Adrenal gland (tissue), 12 donors: ENCODE results near the gene RANBP9. TPM values are rescaled to one million over a fixed set of nuclear protein-coding genes. Genes with fewer than 3 reads are reported as not detected.
A peak's percentile ranks its signal among the peaks of the same experiment; 100 is the strongest.

Experiments
- DNase-seq, 7 donors: peaks; one replicate each; pipeline ENCODE4 v3.0.0-alpha.2; 2019 to 2020
- H3K27ac ChIP-seq, 5 donors: fragments of 200-600 bp; sonication (generic) in 4 of 5; 1 replicate in 3 of 5; 2 replicates in 2 of 5; pipeline versions ENCODE4 v1.5.1 to v1.8.0; 2016 to 2020; ENCODE audit warnings: mild to moderate bottlenecking in 1 of 5
- H3K27me3 ChIP-seq: fragments of 200-600 bp; 2 replicates; pipeline ENCODE4 v1.8.0; 2021
- H3K36me3 ChIP-seq, 2 donors: fragments of 200-600 bp; replicated peaks in 1 of 2; 1 replicate in 1 of 2; 2 replicates in 1 of 2; pipeline versions ENCODE4 v1.5.1 to v1.8.0; 2018 to 2022
- H3K4me1 ChIP-seq, 2 donors: fragments of 200-600 bp; replicated peaks in 1 of 2; 1 replicate in 1 of 2; 2 replicates in 1 of 2; pipeline versions ENCODE4 v1.5.1 to v1.8.0; 2018 to 2021
- H3K4me3 ChIP-seq, 4 donors: fragments of 200-600 bp; sonication (generic) in 3 of 4; one replicate each; pipeline ENCODE4 v1.5.1; 2016 to 2018
- H3K9me3 ChIP-seq, 3 donors: fragments of 200-600 bp; sonication (generic) in 1 of 3; replicated peaks in 1 of 3; 1 replicate in 2 of 3; 2 replicates in 1 of 3; pipeline versions ENCODE4 v1.5.1 to v1.8.0; 2016 to 2021
- POLR2A ChIP-seq, 2 donors: fragments of 450-650 bp; IDR thresholded peaks; one replicate each; pipeline ENCODE4 v1.6.1; 2017; ENCODE audit warnings: antibody characterized with exemption in 2 of 2, mild to moderate bottlenecking in 2 of 2, moderate library complexity in 1 of 2
- WGBS, 4 donors: extraction: QIAGEN DNeasy Blood & Tissue Kit in 2 of 4; methylation state at CpG; one replicate each; pipeline versions ENCODE4 v1.1.5 to v1.1.7; 2013 to 2017; 5-methylcytosine and 5-hydroxymethylcytosine counted together
- intact Hi-C, 2 donors: fragments of 100-400 bp; cut with DNase I; formaldehyde crosslinking; loops; one replicate each; pipeline versions ENCODE4 v1.14.1 to v1.15.0; 2022 to 2023
- polyA plus RNA-seq, 3 donors: library from polyadenylated mRNA; stranded (reverse); fragments of 200-250 nt in 2 of 3; fragments of 350-450 nt in 1 of 3; fragmentation: Illumina TruSeq in 1 of 3; extraction: RNeasy Lipid Tissue Mini Kit (QIAGEN cat#74804) in 1 of 3; gene quantifications; one replicate each; pipeline ENCODE4 v1.2.3, GENCODE V29; 2013 to 2014
- total RNA-seq, 9 donors: library from RNA; depleted of rRNA in 4 of 9; stranded (reverse); fragments of >200 nt in 4 of 9; fragments of 120-200 nt in 1 of 9; fragmentation: NEBNext Ultra II Directional in 1 of 9; extraction: Animal tissue kit (Norgen Biotek cat#: 25700) in 1 of 9; gene quantifications; one replicate each; pipeline versions ENCODE4 v1.1.0 to v1.2.4, GENCODE V29; 2013 to 2023
- TF ChIP-seq, protein P1 (sequence below), 6 experiments: fragments of 450-650 bp in 4 of 6; fragments of 200-600 bp in 2 of 6; sonication (generic) in 1 of 6; IDR thresholded peaks; 1 replicate in 5 of 6; 2 replicates in 1 of 6; pipeline versions ENCODE4 v1.5.1 to v1.8.0; 2016 to 2021; ENCODE audit warnings: antibody characterized with exemption in 6 of 6, mild to moderate bottlenecking in 2 of 6, moderate library complexity in 1 of 6
- donor health status: healthy with polysubstance abuse.
- donor health status: Bipolar disorder and iron deficiency.
- donor health status: DM: yes; HTN: yes; CAD: no.
- donor health status: DM: no; HTN: no; CAD: no.
- donor health status: DM: no; HTN: no; CAD: no.
- donor health status: DM: yes; HTN: yes; CAD: no.

The RANBP9 gene
- total and polyA plus RNA-seq, 12 donors: 20.1 to 63.1 (median 37.9) TPM

GRCh38 chr6:13589801-13590200, 121.8 kb downstream of the RANBP9 start:
- intact Hi-C loops: no loop called here
- TF ChIP-seq, protein P1, sequence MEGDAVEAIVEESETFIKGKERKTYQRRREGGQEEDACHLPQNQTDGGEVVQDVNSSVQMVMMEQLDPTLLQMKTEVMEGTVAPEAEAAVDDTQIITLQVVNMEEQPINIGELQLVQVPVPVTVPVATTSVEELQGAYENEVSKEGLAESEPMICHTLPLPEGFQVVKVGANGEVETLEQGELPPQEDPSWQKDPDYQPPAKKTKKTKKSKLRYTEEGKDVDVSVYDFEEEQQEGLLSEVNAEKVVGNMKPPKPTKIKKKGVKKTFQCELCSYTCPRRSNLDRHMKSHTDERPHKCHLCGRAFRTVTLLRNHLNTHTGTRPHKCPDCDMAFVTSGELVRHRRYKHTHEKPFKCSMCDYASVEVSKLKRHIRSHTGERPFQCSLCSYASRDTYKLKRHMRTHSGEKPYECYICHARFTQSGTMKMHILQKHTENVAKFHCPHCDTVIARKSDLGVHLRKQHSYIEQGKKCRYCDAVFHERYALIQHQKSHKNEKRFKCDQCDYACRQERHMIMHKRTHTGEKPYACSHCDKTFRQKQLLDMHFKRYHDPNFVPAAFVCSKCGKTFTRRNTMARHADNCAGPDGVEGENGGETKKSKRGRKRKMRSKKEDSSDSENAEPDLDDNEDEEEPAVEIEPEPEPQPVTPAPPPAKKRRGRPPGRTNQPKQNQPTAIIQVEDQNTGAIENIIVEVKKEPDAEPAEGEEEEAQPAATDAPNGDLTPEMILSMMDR (IDR thresholded peaks at IDR 0.05): no peak
- no peak for TF ChIP-seq POLR2A (IDR thresholded peaks at IDR 0.05)
- Histone ChIP-seq H3K9me3 (no peaks in the 10 kb centered on the region), H3K36me3 (peaks cover 0 to 22% of the 10 kb centered on the region in 2 donors), H3K27me3 (no peaks in the 10 kb centered on the region), H3K4me1 (no peaks in the 10 kb centered on the region), H3K27ac (no peak overlapping the region), H3K4me3 (no peak overlapping the region)
- WGBS, 4 donors: 90 to 94% (median 92%) methylated on average over 9 of the region's 9 CpGs
- DNase-seq: no peak

- WGBS, 4 donors: 90 to 99% (median 96%) methylated on average over 5 to 7 of the region's 7 CpGs
- TF ChIP-seq, protein P1 (IDR thresholded peaks at IDR 0.05): no peak
- TF ChIP-seq POLR2A (IDR thresholded peaks at IDR 0.05): no peak
- Histone ChIP-seq H3K9me3 (no peaks in the 10 kb centered on the region), H3K4me3 (no peak overlapping the region), H3K36me3 (peaks cover 0 to 30% of the 10 kb centered on the region in 2 donors), H3K4me1 (no peaks in the 10 kb centered on the region), H3K27ac (no peak overlapping the region), H3K27me3 (no peaks in the 10 kb centered on the region)
- DNase-seq: no peak
- intact Hi-C loops: no loop called here
These were observed 124.8 kb downstream of the RANBP9 start for GRCh38 chr6:13586603-13587542.

GRCh38 chr6:13581700-13582229, 129.9 kb downstream of the RANBP9 start:
- Histone ChIP-seq H3K27me3 (no peaks in the 10 kb centered on the region), H3K27ac (no peak overlapping the region), H3K36me3 (peaks cover 0 to 10% of the 10 kb centered on the region in 2 donors), H3K4me3 (no peak overlapping the region), H3K9me3 (no peaks in the 10 kb centered on the region), H3K4me1 (no peaks in the 10 kb centered on the region)
- WGBS, 4 donors: 86 to 90% (median 86%) methylated on average over 9 of the region's 9 CpGs
- DNase-seq: peak in 1 of 7 donors; percentile 4
- TF ChIP-seq POLR2A (IDR thresholded peaks at IDR 0.05): no peak
- TF ChIP-seq, protein P1 (IDR thresholded peaks at IDR 0.05): no peak
- intact Hi-C loops: no loop called here

GRCh38 chr6:13579911-13580310, 131.7 kb downstream of the RANBP9 start:
- Histone ChIP-seq H3K9me3 (no peaks in the 10 kb centered on the region), H3K4me1 (no peaks in the 10 kb centered on the region), H3K27ac (no peak overlapping the region), H3K36me3 (peaks cover 0 to 9% of the 10 kb centered on the region in 2 donors), H3K27me3 (no peaks in the 10 kb centered on the region), H3K4me3 (no peak overlapping the region)
- WGBS, 4 donors: 64 to 83% (median 71%) methylated on average over 1 of the region's 1 CpG
- no peak for DNase-seq
- TF ChIP-seq POLR2A (IDR thresholded peaks at IDR 0.05): no peak
- TF ChIP-seq, protein P1 (IDR thresholded peaks at IDR 0.05): no peak
- intact Hi-C loops: no loop called here
